Right cardiac atrium (tissue), 5 donors: ENCODE results near the gene CIZ1. TPM values are rescaled to one million over a fixed set of nuclear protein-coding genes. Genes with fewer than 3 reads are reported as not detected.

Source experiments
- ATAC-seq, 2 donors: fragments of 200-7000 bp; cut with Tn5 transposase; one replicate each; pipeline versions ENCODE4 v1.8.0 to v1.9.1; 2020; ENCODE audit warnings: moderate library complexity in 2 of 2, mild to moderate bottlenecking in 1 of 2
- DNase-seq, 3 donors: peaks; one replicate each; pipeline ENCODE4 v3.0.0-alpha.2; 2020
- H3K27ac ChIP-seq: one replicate; pipeline ENCODE4 v1.5.1; 2013; ENCODE audit warnings: mild to moderate bottlenecking, low read length, control low read depth, moderate library complexity
- H3K27me3 ChIP-seq: one replicate; pipeline ENCODE4 v1.6.1; 2013; ENCODE audit not compliant: control insufficient read depth, insufficient read depth
- H3K4me1 ChIP-seq: one replicate; pipeline ENCODE4 v1.6.1; 2013; ENCODE audit warnings: low read length; ENCODE audit not compliant: control insufficient read depth, insufficient read depth
- H3K4me3 ChIP-seq: one replicate; pipeline ENCODE4 v1.5.1; 2013; ENCODE audit warnings: low read length, control low read depth
- H3K9me3 ChIP-seq: one replicate; pipeline ENCODE4 v1.6.1; 2013; ENCODE audit warnings: low read length; ENCODE audit not compliant: control insufficient read depth
- WGBS: extraction: QIAGEN DNeasy Blood & Tissue Kit; methylation state at CpG from one replicate; pipeline ENCODE4 v1.1.7; 2013; 5-methylcytosine and 5-hydroxymethylcytosine counted together
- intact Hi-C, 4 donors: fragments of 100-400 bp; cut with DNase I; formaldehyde crosslinking; loops; one replicate each; pipeline versions ENCODE4 v1.11.0 to v1.14.0; 2022 to 2023
- polyA plus RNA-seq: library from polyadenylated mRNA; stranded (reverse); fragments of 200-250 nt; gene quantifications from one replicate; pipeline ENCODE4 v1.2.3, GENCODE V29; 2013
- total RNA-seq, 4 donors: library from RNA; stranded (reverse); fragmentation: NEBNext Ultra II Directional; extraction: Animal tissue kit (Norgen Biotek cat#: 25700); gene quantifications; one replicate each; pipeline ENCODE4 v1.2.1, GENCODE V29; 2021
- donor health status: healthy with polysubstance abuse.
- donor health status: DM: no; HTN: yes; CAD: no.
- donor health status: DM: no; HTN: no; CAD: no.
- donor health status: DM: no; HTN: yes; CAD: no; lungs with severe emphysema.
- donor health status: DM: yes; HTN: yes; CAD: no.

The CIZ1 gene
- total and polyA plus RNA-seq, 5 donors, result 39.0 to 81.5 (median 80.6) TPM

DNA sequence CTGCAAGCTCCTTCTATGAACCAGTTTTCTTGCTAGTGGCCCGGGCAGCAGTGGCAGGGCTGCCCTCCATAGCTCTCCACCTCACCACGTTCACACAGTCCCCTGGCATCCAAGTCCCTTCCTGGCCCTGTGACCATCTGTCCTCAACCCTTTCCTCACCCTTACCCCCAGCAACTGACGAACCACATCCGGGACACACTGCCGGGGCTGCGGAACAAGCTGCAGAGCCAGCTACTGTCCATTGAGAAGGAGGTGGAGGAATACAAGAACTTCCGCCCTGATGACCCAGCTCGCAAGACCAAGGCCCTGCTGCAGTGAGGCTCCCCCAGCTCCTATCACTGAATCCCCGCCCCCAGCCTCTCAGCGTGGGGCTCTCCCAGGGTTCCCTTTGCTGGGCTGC, 30.7 kb upstream of the CIZ1 start:
- no peak for ATAC-seq
- no peaks in the 10 kb centered on the region for H3K9me3 ChIP-seq
- peak in 1 of 3 donors; percentile 1 for DNase-seq
- H3K27me3 ChIP-seq, result no peaks in the 10 kb centered on the region
- 83% methylated on average over 10 of the region's 10 CpGs for WGBS
- intact Hi-C loops, result no loop called here
- H3K27ac ChIP-seq, result no peak overlapping the region
- no peaks in the 10 kb centered on the region for H3K4me1 ChIP-seq
- H3K4me3 ChIP-seq, result no peak overlapping the region

DNA sequence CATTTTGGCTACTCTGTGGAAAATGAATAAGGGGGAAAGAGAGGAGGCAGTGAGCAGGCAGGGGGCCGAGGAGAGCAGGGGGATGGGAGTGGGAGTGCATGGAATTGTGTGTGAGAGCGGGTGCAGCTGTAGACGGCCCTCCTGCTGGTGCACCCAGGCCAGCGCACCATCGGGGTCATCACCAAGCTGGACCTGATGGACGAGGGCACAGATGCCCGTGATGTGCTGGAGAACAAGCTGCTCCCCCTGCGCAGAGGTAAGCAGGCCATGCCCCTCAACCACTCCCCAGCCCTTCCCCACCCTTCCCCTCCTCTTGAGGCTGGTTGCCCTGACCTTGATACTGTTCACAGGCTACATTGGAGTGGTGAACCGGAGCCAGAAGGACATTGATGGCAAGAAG, 28.5 kb upstream of the CIZ1 start:
- ATAC-seq (no peak), DNase-seq (no peak)
- WGBS, result 87% methylated on average over 9 of the region's 9 CpGs
- Histone ChIP-seq H3K27ac (no peak overlapping the region), H3K4me3 (no peak overlapping the region), H3K9me3 (no peaks in the 10 kb centered on the region), H3K4me1 (no peaks in the 10 kb centered on the region), H3K27me3 (no peaks in the 10 kb centered on the region)
- intact Hi-C loops, result no loop called here

- 23% methylated on average over 47 of the region's 47 CpGs for WGBS
- H3K9me3 ChIP-seq, result no peaks in the 10 kb centered on the region
- intact Hi-C loops, result no loop called here
- ATAC-seq (peak; percentile 94 to 95), DNase-seq (peak; percentile 95 to 98 (median 97))
- no peak overlapping the region for H3K27ac ChIP-seq
- peak overlapping the region; percentile 8 for H3K4me3 ChIP-seq
- H3K27me3 ChIP-seq, result no peaks in the 10 kb centered on the region
- no peaks in the 10 kb centered on the region for H3K4me1 ChIP-seq
Observed at GRCh38 chr9:128218518-128219389, 27.4 kb upstream of the CIZ1 start.

GRCh38 chr9:128218172-128218517, 26.8 kb upstream of the CIZ1 start:
- no peak overlapping the region for H3K27ac ChIP-seq
- H3K27me3 ChIP-seq, result no peaks in the 10 kb centered on the region
- 63% methylated on average over 11 of the region's 11 CpGs for WGBS
- no peaks in the 10 kb centered on the region for H3K9me3 ChIP-seq
- peak overlapping the region; percentile 8 for H3K4me3 ChIP-seq
- intact Hi-C loops, result no loop called here
- ATAC-seq (peak in 1 of 2 donors; percentile 2), DNase-seq (no peak)
- no peaks in the 10 kb centered on the region for H3K4me1 ChIP-seq

GRCh38 chr9:128216781-128217553, 25.6 kb upstream of the CIZ1 start:
- 77% methylated on average over 16 of the region's 16 CpGs for WGBS
- DNase-seq (no peak), ATAC-seq (no peak)
- no peaks in the 10 kb centered on the region for H3K27me3 ChIP-seq
- H3K4me1 ChIP-seq, result no peaks in the 10 kb centered on the region
- no peak overlapping the region for H3K4me3 ChIP-seq
- H3K9me3 ChIP-seq, result no peaks in the 10 kb centered on the region
- intact Hi-C loops, result no loop called here
- H3K27ac ChIP-seq, result peak overlapping the region; percentile 16

DNA sequence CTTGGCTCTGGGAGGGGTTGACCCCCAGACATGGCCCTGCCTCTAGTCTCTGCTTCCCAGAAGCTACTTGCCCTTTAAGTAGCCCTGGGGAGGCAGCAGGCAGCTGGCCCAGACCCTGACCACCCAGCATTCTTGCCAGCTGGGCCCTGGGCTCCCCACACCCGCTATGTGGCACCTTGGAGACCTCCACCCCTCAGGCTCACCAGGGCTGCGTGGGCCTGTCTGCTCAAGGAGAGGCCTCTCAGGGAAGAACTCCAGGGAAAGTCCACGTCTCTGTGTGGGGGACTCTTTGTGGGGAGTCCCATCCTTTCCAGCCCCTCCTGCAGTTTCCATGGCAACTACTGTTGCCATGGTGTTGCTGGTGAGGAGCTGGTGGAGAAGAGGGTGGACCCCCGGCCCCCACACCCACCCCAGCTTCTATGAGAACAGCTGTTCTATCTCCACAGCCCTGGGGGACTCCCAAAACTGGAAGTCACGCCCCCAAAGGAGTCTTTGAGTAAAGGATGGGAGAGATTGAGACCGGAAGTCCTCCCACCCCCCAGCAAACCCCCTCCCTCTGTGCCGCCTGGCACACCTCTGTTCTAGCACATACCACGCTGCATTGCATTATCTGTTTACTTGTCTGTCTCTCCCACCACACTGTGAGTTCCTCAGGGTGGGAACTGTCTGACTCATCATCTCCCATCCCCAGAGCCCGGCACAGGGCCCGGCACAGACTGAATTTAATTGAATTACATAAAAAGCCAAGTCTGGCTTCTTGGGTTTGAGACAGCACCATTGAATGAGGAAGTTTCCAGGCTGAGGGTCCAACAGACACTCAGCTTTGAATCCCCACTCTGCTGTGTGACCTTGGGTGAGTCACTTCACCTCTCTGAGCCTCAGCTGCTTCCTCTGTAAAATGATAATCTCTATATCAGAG, 24.4 kb upstream of the CIZ1 start:
- ATAC-seq, result no peak

GRCh38 chr9:128214571-128215490, 23.5 kb upstream of the CIZ1 start:
- 69% methylated on average over 21 of the region's 21 CpGs for WGBS
- intact Hi-C loops, result no loop called here

More for the DNA sequence above, 24.4 kb upstream of the CIZ1 start:
- DNase-seq, result peak in 1 of 3 donors; percentile 52
- no peaks in the 10 kb centered on the region for H3K9me3 ChIP-seq
- H3K4me3 ChIP-seq, result no peak overlapping the region
- intact Hi-C loops, result no loop called here
- no peaks in the 10 kb centered on the region for H3K27me3 ChIP-seq
- no peaks in the 10 kb centered on the region for H3K4me1 ChIP-seq
- no peak overlapping the region for H3K27ac ChIP-seq
- 53% methylated on average over 10 of the region's 10 CpGs for WGBS

DNA sequence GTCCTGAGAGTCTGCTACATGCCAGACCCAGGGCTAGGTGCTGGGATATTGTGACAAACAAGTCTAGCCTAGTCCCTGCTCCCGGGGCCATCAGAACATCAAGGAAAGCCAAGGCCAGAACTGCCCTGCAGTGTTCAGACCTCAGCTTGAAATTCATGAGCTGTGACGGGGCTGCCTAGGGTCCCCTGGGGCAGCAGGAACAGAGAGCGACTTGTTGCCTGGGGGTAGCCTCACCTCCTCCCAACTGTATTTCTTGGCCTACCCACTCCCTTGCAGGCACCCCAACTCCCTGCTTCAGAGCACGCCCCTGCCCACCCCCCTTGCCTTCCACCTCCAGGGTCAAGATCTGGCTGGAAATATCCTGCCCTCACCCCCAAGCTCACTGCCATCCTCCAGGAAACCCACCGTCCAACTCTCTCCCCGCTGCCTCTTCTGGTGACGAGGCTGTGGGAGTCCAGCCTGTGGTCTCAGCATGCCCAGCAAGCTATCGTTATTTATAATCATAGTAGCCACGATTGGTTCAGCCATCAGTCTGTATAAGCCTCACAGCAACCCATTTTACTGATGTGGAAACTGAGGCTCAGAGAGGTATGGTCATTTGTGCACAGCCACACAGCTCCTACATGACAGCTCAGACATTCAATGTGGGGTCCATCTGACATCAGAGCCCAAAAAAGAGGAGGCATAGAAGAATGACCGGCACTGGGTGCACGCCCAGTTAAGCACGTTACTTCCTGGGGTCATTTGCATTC, 22.6 kb upstream of the CIZ1 start:
- intact Hi-C loops, result no loop called here
- ATAC-seq, result no peak
- peak in 1 of 3 donors; percentile 18 for DNase-seq
- no peaks in the 10 kb centered on the region for H3K9me3 ChIP-seq
- no peak overlapping the region for H3K27ac ChIP-seq
- no peaks in the 10 kb centered on the region for H3K4me1 ChIP-seq
- H3K4me3 ChIP-seq, result no peak overlapping the region
- 82% methylated on average over 12 of the region's 12 CpGs for WGBS
- H3K27me3 ChIP-seq, result no peaks in the 10 kb centered on the region

More at GRCh38 chr9:128214571-128215490, 23.5 kb upstream of the CIZ1 start:
- DNase-seq (peak in 1 of 3 donors; percentile 45), ATAC-seq (no peak)
- no peaks in the 10 kb centered on the region for H3K27me3 ChIP-seq
- no peak overlapping the region for H3K27ac ChIP-seq
- H3K4me1 ChIP-seq, result no peaks in the 10 kb centered on the region
- H3K4me3 ChIP-seq, result no peak overlapping the region
- no peaks in the 10 kb centered on the region for H3K9me3 ChIP-seq

- 84% methylated on average over 2 of the region's 2 CpGs for WGBS
Observed at GRCh38 chr9:128211981-128212281, 20.6 kb upstream of the CIZ1 start.

More at GRCh38 chr9:128211981-128212281, 20.6 kb upstream of the CIZ1 start:
- Histone ChIP-seq H3K27me3 (no peaks in the 10 kb centered on the region), H3K9me3 (no peaks in the 10 kb centered on the region), H3K4me1 (no peaks in the 10 kb centered on the region), H3K4me3 (no peak overlapping the region), H3K27ac (no peak overlapping the region)
- ATAC-seq, result no peak
- DNase-seq, result no peak
- intact Hi-C loops, result no loop called here
